Esophagus squamous epithelium (tissue), 5 donors: ENCODE data around the gene ARPC1B. TPM values are rescaled to one million over a fixed set of nuclear protein-coding genes. Genes with fewer than 3 reads are reported as not detected.
A peak's percentile ranks its signal among the peaks of the same experiment; 100 is the strongest.

ENCODE experiments used
- DNase-seq: peaks from one replicate; lab custom pipeline; 2025; lab: John Stamatoyannopoulos, UW
- H3K27ac ChIP-seq, 4 donors: fragments of 200-600 bp; sonication (generic); one replicate each; pipeline ENCODE4 v1.5.1; 2016 to 2019; ENCODE audit warnings: mild to moderate bottlenecking in 1 of 4
- H3K27me3 ChIP-seq, 4 donors: fragments of 200-600 bp; sonication (generic); 1 replicate in 3 of 4; 2 replicates in 1 of 4; pipeline versions ENCODE4 v1.5.1 to v1.6.0; 2017 to 2021; ENCODE audit warnings: antibody characterized with exemption in 1 of 4
- H3K36me3 ChIP-seq, 3 donors: fragments of 200-600 bp; sonication (generic); one replicate each; pipeline ENCODE4 v1.5.1; 2016 to 2019
- H3K4me1 ChIP-seq, 3 donors: fragments of 200-600 bp; sonication (generic); one replicate each; pipeline ENCODE4 v1.5.1; 2017 to 2019
- H3K4me3 ChIP-seq, 4 donors: fragments of 200-600 bp; sonication (generic); 1 replicate in 3 of 4; 2 replicates in 1 of 4; pipeline ENCODE4 v1.5.1; 2016 to 2019; ENCODE audit warnings: mild to moderate bottlenecking in 2 of 4, moderate library complexity in 1 of 4
- H3K9me3 ChIP-seq, 3 donors: fragments of 200-600 bp; sonication (generic); one replicate each; pipeline ENCODE4 v1.5.1; 2016 to 2019
- CTCF ChIP-seq, 6 experiments: fragments of 450-650 bp in 4 of 6; fragments of 200-600 bp in 2 of 6; sonication (generic) in 2 of 6; IDR thresholded peaks; one replicate each; pipeline ENCODE4 v1.5.1; 2016 to 2019; ENCODE audit warnings: antibody characterized with exemption in 6 of 6, mild to moderate bottlenecking in 4 of 6, moderate library complexity in 4 of 6
- POLR2A ChIP-seq, 4 donors: fragments of 450-650 bp; IDR thresholded peaks; one replicate each; pipeline ENCODE4 v1.6.1; 2017; ENCODE audit warnings: antibody characterized with exemption in 4 of 4, mild to moderate bottlenecking in 4 of 4, moderate library complexity in 3 of 4
- WGBS, 2 donors: methylation state at CpG; one replicate each; pipeline ENCODE4 v1.1.5; 2018; 5-methylcytosine and 5-hydroxymethylcytosine counted together
- intact Hi-C: fragments of 100-400 bp; cut with DNase I; formaldehyde crosslinking; loops from one replicate; pipeline ENCODE4 v1.15.0; 2022
- total RNA-seq, 4 donors: library from RNA; depleted of rRNA; stranded (reverse); fragments of >200 nt; gene quantifications; one replicate each; pipeline ENCODE4 v1.1.0, GENCODE V29; 2016
- donor health status: DM: yes; HTN: yes; CAD: no.

Gene ARPC1B
- total RNA-seq, 4 donors from 2014 or later, result 27.9 to 166 (median 128) TPM

DNA sequence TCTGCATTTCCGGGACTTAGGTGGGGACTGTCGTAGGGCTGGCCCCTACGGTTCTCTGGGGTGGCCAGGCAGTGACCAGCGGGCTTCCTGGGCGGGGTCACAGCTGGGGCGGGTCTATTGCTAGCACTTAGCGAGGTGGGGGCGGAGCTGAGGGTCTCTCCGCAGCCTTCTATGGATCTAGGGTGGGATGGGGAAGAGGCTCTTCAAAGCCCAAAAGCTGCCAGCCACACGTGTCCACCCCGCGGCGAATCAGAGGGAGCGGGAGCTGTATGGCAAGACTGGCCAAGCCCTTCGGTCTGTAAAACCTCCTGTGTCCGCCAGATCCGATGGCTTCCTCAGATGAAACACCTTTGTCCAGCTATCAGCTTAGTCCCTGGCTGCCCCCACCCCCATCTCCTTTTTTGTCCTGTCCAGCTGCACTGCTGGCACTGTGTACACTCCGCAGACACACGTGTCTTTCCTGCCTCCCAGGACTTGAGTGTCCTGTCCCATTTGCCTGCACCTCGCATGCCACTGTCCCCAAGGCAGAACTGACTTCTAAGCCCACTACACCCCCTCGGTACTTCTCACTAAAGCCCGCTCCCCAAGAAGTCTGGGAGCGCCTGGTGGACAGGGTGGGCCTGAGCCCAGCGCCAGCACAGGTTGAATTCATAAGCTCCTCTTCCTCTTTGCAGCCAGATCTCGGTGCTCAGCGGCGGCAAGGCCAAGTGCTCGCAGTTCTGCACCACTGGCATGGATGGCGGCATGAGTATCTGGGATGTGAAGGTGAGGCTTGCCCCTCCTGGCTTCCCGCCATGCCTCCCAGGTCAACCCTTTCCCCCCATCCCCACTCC lies 19.0 kb downstream of the ARPC1B start:
- 52 to 69% methylated on average over 13 to 14 of the region's 30 CpGs for WGBS, 2 donors
- H3K9me3 ChIP-seq, result no peaks in the 10 kb centered on the region
- no peak for TF ChIP-seq CTCF (IDR thresholded peaks at IDR 0.05)
- TF ChIP-seq POLR2A (IDR thresholded peaks at IDR 0.05), result no peak
- H3K27ac ChIP-seq, result peak overlapping the region; percentile 80 to 89 (median 86)
- H3K36me3 ChIP-seq, result peaks cover 13 to 86% (median 45%) of the 10 kb centered on the region in 3 donors
- H3K4me3 ChIP-seq, result peak overlapping the region; percentile 47 to 73 (median 62)
- H3K27me3 ChIP-seq, result no peaks in the 10 kb centered on the region
- no peak for DNase-seq
- intact Hi-C loops, result no loop called here
- H3K4me1 ChIP-seq, result peaks cover 16 to 24% (median 20%) of the 10 kb centered on the region in 3 donors

DNA sequence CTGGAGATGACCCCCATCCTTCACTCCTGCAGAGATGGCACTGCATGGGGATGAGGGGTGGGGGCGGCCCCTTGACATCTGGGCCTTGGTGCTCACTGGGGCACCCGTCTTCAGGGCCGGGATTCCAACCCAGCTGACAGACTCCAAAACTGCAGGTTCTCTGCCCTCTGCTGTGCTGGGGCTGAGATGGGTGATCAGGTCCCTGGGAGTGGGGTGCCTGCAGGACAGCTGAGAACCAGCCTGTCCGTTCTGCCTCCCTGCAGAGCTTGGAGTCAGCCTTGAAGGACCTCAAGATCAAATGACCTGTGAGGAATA lies 19.6 kb downstream of the ARPC1B start:
- 80% methylated on average over 1 of the region's 4 CpGs; no CpG with 5 or more reads in 1 of the 2 donors for WGBS, 2 donors
- TF ChIP-seq CTCF (IDR thresholded peaks at IDR 0.05) (no peak), POLR2A (IDR thresholded peaks at IDR 0.05) (no peak)
- Histone ChIP-seq H3K4me3 (no peak overlapping the region), H3K27me3 (no peaks in the 10 kb centered on the region), H3K9me3 (no peaks in the 10 kb centered on the region), H3K27ac (peak overlapping the region in 1 of 4 donors; percentile 89), H3K36me3 (peaks cover 18 to 86% (median 45%) of the 10 kb centered on the region in 3 donors), H3K4me1 (peaks cover 16 to 24% (median 20%) of the 10 kb centered on the region in 3 donors)
- intact Hi-C loops, result no loop called here
- no peak for DNase-seq

- H3K4me3 ChIP-seq, result no peak overlapping the region
- intact Hi-C loops, result no loop called here
- H3K9me3 ChIP-seq, result no peaks in the 10 kb centered on the region
- H3K27me3 ChIP-seq, result no peaks in the 10 kb centered on the region
- 55 to 65% methylated on average over 5 to 10 of the region's 14 CpGs for WGBS, 2 donors
- peaks cover 35 to 86% (median 47%) of the 10 kb centered on the region in 3 donors for H3K36me3 ChIP-seq
- peaks cover 16 to 24% (median 20%) of the 10 kb centered on the region in 3 donors for H3K4me1 ChIP-seq
- TF ChIP-seq POLR2A (IDR thresholded peaks at IDR 0.05), result no peak
- TF ChIP-seq CTCF (IDR thresholded peaks at IDR 0.05), result no peak
- peak overlapping the region in 1 of 4 donors; percentile 25 for H3K27ac ChIP-seq
- DNase-seq, result no peak
These were observed 21.2 kb downstream of the ARPC1B start for GRCh38 chr7:99395616-99396327.

GRCh38 chr7:99396418-99397296 lies 22.1 kb downstream of the ARPC1B start:
- Histone ChIP-seq H3K4me3 (no peak overlapping the region), H3K27me3 (no peaks in the 10 kb centered on the region), H3K4me1 (peaks cover 16 to 23% (median 20%) of the 10 kb centered on the region in 3 donors), H3K9me3 (no peaks in the 10 kb centered on the region), H3K27ac (no peak overlapping the region), H3K36me3 (peaks cover 32 to 86% (median 43%) of the 10 kb centered on the region in 3 donors)
- DNase-seq, result no peak
- intact Hi-C loops, result no loop called here
- TF ChIP-seq POLR2A (IDR thresholded peaks at IDR 0.05) (no peak), CTCF (IDR thresholded peaks at IDR 0.05) (no peak)
- WGBS, 2 donors, result 63 to 74% methylated on average over 5 to 19 of the region's 21 CpGs
